Mammary microvascular endothelial cell (primary cell): ENCODE measurements around the gene FILIP1L. TPM values are rescaled to one million over a fixed set of nuclear protein-coding genes. Genes with fewer than 3 reads are reported as not detected.

Experiments used
- total RNA-seq: library from RNA; depleted of rRNA; stranded (reverse); fragments of >200 nt; gene quantifications from 2 replicates; pipeline ENCODE4 v1.2.3, GENCODE V29; 2015

The FILIP1L gene
- 26.1 and 39.2 TPM in 2 replicates for total RNA-seq

DNA sequence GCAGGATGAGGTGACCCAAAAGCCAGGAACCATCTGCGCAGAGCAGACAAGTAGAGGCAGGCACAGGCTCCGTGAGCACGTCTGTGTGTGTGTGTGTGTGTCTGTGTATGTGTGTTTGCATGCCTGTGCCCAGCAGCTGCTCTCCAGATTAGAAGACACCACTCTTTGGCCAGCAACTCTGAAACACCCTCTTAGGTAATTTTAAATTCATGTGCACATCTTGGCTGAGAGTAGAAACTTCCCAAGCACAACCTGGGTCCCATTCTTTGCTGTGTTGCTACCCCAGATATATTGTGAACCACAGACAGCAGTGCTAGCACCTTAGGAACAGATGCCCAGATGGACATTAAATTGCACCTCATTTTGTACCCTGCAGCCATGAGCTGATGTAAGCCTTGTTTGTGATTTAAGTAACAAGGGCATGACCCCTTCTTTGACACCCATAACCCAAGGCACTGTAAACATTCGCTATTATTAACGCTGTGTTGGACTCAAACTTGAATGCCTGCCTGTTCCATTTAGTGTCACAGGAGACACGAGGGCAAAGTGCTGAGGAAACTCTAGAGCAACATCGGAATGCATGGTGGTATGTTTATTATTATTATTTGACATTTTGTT, at the start of gene FILIP1L:
Gene FILIP1L, minus strand, starts transcription at position 89 of the 618 bp plus-strand sequence.

DNA sequence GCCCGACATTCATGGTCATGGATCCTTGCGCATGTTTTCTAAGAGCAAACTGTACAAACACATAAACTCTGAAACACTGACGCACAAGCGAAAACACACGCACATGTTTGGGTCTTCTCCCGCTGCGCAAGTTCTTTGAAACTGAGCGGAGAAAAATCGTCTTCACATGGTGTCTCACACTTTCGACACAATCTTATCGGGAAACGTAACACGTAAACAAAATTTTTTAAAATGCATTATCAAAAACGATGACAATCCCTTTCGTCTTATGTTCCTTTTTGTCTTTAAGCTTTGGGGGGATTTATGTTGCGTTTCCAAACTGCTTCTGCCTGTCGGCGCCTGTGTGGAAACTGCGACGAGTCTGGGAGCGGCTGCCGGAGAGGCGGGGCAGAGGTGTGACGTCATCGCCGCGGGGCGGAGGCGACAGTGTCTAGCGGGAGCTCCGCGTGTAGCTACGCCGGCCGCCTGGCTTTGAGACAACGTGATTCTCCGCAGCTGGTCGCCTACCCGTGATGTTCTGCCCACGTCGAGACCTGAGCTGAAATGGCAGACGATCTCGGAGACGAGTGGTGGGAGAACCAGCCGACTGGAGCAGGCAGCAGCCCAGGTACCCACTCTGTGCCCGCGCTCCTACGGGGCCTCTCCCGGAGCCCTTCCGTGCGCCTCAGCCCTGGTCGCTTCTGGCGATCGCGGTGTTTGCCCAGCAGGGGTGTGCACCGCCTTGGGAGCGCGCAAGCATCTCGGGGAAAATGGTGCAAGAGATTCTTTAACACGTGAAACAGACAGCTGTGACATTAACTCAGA, 296.7 kb downstream of the FILIP1L start, which contains the start of gene CMSS1:
Gene CMSS1, plus strand, starts transcription at position 426 of the 804 bp plus-strand sequence.

Other genes with a start within 250 kb of the FILIP1L start
- 28.5 and 31.5 TPM in 2 replicates for gene TBC1D23, start 146.5 kb upstream of the FILIP1L start, total RNA-seq
- 17.2 and 21.3 TPM in 2 replicates for gene NIT2, start 220.3 kb upstream of the FILIP1L start, total RNA-seq